Heart right ventricle (tissue), 16 donors: Measurements from ENCODE around the gene ZCCHC4. TPM values are rescaled to one million over a fixed set of nuclear protein-coding genes. Genes with fewer than 3 reads are reported as not detected.

Experiments
- ATAC-seq, 8 donors: fragments of 200-7000 bp; cut with Tn5 transposase; one replicate each; pipeline ENCODE4 v1.9.1; 2020; ENCODE audit warnings: mild to moderate bottlenecking in 8 of 8, moderate library complexity in 8 of 8, moderate number of reproducible peaks in 1 of 8
- DNase-seq, 2 donors: peaks; one replicate each; pipeline ENCODE4 v3.0.0-alpha.2; 2020
- H3K27ac ChIP-seq, 10 donors: fragments of 200-600 bp; sonication (generic) in 2 of 10; one replicate each; pipeline versions ENCODE4 v1.5.0 to v1.8.0; 2020 to 2022; ENCODE audit warnings: mild to moderate bottlenecking in 3 of 10
- H3K27me3 ChIP-seq, 7 donors: fragments of 200-600 bp; one replicate each; pipeline ENCODE4 v1.8.0; 2021 to 2022; ENCODE audit warnings: mild to moderate bottlenecking in 2 of 7
- H3K36me3 ChIP-seq, 9 donors: fragments of 200-600 bp; sonication (generic) in 1 of 9; one replicate each; pipeline versions ENCODE4 v1.5.0 to v1.8.0; 2020 to 2022; ENCODE audit warnings: mild to moderate bottlenecking in 2 of 9
- H3K4me1 ChIP-seq, 9 donors: fragments of 200-600 bp; sonication (generic) in 1 of 9; one replicate each; pipeline versions ENCODE4 v1.5.0 to v1.8.0; 2020 to 2022; ENCODE audit warnings: mild to moderate bottlenecking in 4 of 9
- H3K4me3 ChIP-seq, 10 donors: fragments of 200-600 bp; sonication (generic) in 2 of 10; one replicate each; pipeline versions ENCODE4 v1.5.0 to v1.8.0; 2020 to 2022; ENCODE audit warnings: mild to moderate bottlenecking in 7 of 10, moderate library complexity in 2 of 10
- H3K9me3 ChIP-seq, 11 donors: fragments of 200-600 bp in 10 of 11; sonication (generic) in 2 of 11; one replicate each; pipeline versions ENCODE4 v1.5.0 to v1.8.0; 2013 to 2022; ENCODE audit warnings: mild to moderate bottlenecking in 2 of 11, control low read depth in 1 of 11, moderate library complexity in 1 of 11
- CTCF ChIP-seq, 9 donors: fragments of 200-600 bp; sonication (generic) in 2 of 9; IDR thresholded peaks; one replicate each; pipeline versions ENCODE4 v1.5.0 to v1.8.0; 2021 to 2022; ENCODE audit warnings: antibody characterized with exemption in 9 of 9, mild to moderate bottlenecking in 5 of 9, moderate library complexity in 1 of 9
- WGBS, 2 donors: extraction: QIAGEN DNeasy Blood & Tissue Kit; methylation state at CpG; one replicate each; pipeline ENCODE4 v1.1.7; 2013; ENCODE audit warnings: inconsistent platforms in 1 of 2; 5-methylcytosine and 5-hydroxymethylcytosine counted together
- intact Hi-C, 10 donors: fragments of 100-400 bp; cut with DNase I; formaldehyde crosslinking; loops; one replicate each; pipeline versions ENCODE4 v1.11.1 to v1.14.2; 2022
- polyA plus RNA-seq, 2 donors: library from polyadenylated mRNA; stranded (reverse); fragments of 200-250 nt; gene quantifications; one replicate each; pipeline ENCODE4 v1.2.3, GENCODE V29; 2013
- total RNA-seq, 10 donors: library from RNA; stranded (reverse); fragmentation: NEBNext Ultra II Directional in 3 of 10; extraction: Animal tissue kit (Norgen Biotek cat#: 25700) in 3 of 10; gene quantifications; one replicate each; pipeline versions ENCODE4 v1.2.1 to v1.2.4, GENCODE V29; 2021 to 2023
- donor health status: Arrhythmogenic right ventricular cardiomyopathy.
- donor health status: ischemic (EF 13 %, LVEDD 7.1; RV severe dilation, severe dysfunction).
- donor health status: healthy with polysubstance abuse.
- donor health status: DM: no; HTN: yes; CAD: no.
- donor health status: DM: no; HTN: no; CAD: no.
- donor health status: ischemic (EF 25% LVEDD 6.9; RV normal size, moderate dysfunction).
- donor health status: ischemic (EF 25% LVEDD 5.7; RV mildly dilated, moderate dysfunction).
- donor health status: healthy.
- donor health status: DM: yes; HTN: yes; CAD: no.
- donor health status: Ischemic cardiomyopathy.
- donor health status: ischemic (EF 35%, LVEDD 5.7; RV mildly dilated, moderate dysfunction).
- donor health status: nonischemic (EF 11% LVEDD 7.7; RV severe dilation, severe dysfunction).
- donor health status: DM: yes; HTN: yes; CAD: no.
- donor health status: PGD.
- donor health status: ischemic (EF 29% LVEDD 5.4; RV normal size, mild dysfunction).
- donor health status: nonischemic (EF 23%, LVEDD 6.1; RV moderate dilation, normal function).

The ZCCHC4 gene
- total and polyA plus RNA-seq, 12 donors, result 3.8 to 10.9 (median 7.5) TPM

GRCh38 chr4:25379591-25379990 is 67.0 kb downstream of the ZCCHC4 start:
- peaks cover 0 to 50% (median 15%) of the 10 kb centered on the region in 9 donors for H3K36me3 ChIP-seq
- intact Hi-C loops, result loop anchor here in 4 of 10 donors (10.0 kb wide), 3 partner anchors 145 to 205 kb away; partner anchors contain the start of gene PI4K2B (in 1 of the 4)
- peaks cover 0 to 33% (median 17%) of the 10 kb centered on the region in 9 donors for H3K4me1 ChIP-seq
- WGBS, 2 donors, result 76 to 81% methylated on average over 2 of the region's 2 CpGs
- H3K9me3 ChIP-seq, result peaks cover 0 to 8% (median 0%) of the 10 kb centered on the region in 11 donors
- DNase-seq (no peak), ATAC-seq (no peak)
- no peaks in the 10 kb centered on the region for H3K27me3 ChIP-seq
- H3K4me3 ChIP-seq, result no peak overlapping the region
- H3K27ac ChIP-seq, result no peak overlapping the region
- TF ChIP-seq CTCF (IDR thresholded peaks at IDR 0.05), result no peak

- DNase-seq, result no peak
- WGBS, 2 donors, result 67 to 69% methylated on average over 2 of the region's 2 CpGs
- Histone ChIP-seq H3K27me3 (no peaks in the 10 kb centered on the region), H3K4me3 (no peak overlapping the region), H3K36me3 (peaks cover 0 to 91% (median 20%) of the 10 kb centered on the region in 9 donors), H3K27ac (no peak overlapping the region), H3K9me3 (no peaks in the 10 kb centered on the region), H3K4me1 (peaks cover 0 to 13% (median 4%) of the 10 kb centered on the region in 9 donors)
- ATAC-seq, result no peak
- no peak for TF ChIP-seq CTCF (IDR thresholded peaks at IDR 0.05)
- intact Hi-C loops, result no loop called here
Measured at GRCh38 chr4:25383647-25384046, 71.1 kb downstream of the ZCCHC4 start.

- no peaks in the 10 kb centered on the region for H3K27me3 ChIP-seq
- H3K4me3 ChIP-seq, result no peak overlapping the region
- no peak overlapping the region for H3K27ac ChIP-seq
- intact Hi-C loops, result no loop called here
- no peaks in the 10 kb centered on the region for H3K9me3 ChIP-seq
- WGBS, 2 donors, result 92 to 99% methylated on average over 2 of the region's 2 CpGs
- DNase-seq (no peak), ATAC-seq (no peak)
- H3K36me3 ChIP-seq, result peaks cover 0 to 100% (median 27%) of the 10 kb centered on the region in 9 donors
- no peak for TF ChIP-seq CTCF (IDR thresholded peaks at IDR 0.05)
- H3K4me1 ChIP-seq, result no peaks in the 10 kb centered on the region
Measured at GRCh38 chr4:25386926-25387325, 74.4 kb downstream of the ZCCHC4 start.

GRCh38 chr4:25397305-25397704 is 84.7 kb downstream of the ZCCHC4 start:
- Histone ChIP-seq H3K4me3 (no peak overlapping the region), H3K4me1 (no peaks in the 10 kb centered on the region), H3K27ac (no peak overlapping the region), H3K36me3 (peaks cover 0 to 100% (median 57%) of the 10 kb centered on the region in 9 donors), H3K27me3 (no peaks in the 10 kb centered on the region), H3K9me3 (peaks cover 0 to 12% (median 0%) of the 10 kb centered on the region in 11 donors)
- no peak for ATAC-seq
- no peak for TF ChIP-seq CTCF (IDR thresholded peaks at IDR 0.05)
- DNase-seq, result no peak
- intact Hi-C loops, result no loop called here
- 97 to 99% methylated on average over 3 of the region's 3 CpGs for WGBS, 2 donors
